A549 treated with GW870086 at 1 μM for 4 hours (cell line): ENCODE results near the gene CCNK. TPM values are rescaled to one million over a fixed set of nuclear protein-coding genes. Genes with fewer than 3 reads are reported as not detected.

Experiments
- total RNA-seq: library from RNA; stranded (reverse); fragments of 200-300 nt; extraction: Qiagen RNA extraction; gene quantifications from 5 replicates; pipeline ENCODE4 v1.2.3, GENCODE V29; 2022; ENCODE audit warnings: low read depth

CCNK gene
- total RNA-seq, result 47.1 to 54.6 TPM (median 50.9 TPM) in 5 replicates

GRCh38 chr14:99480917-99481744 is at the start of gene CCNK:
Gene CCNK (plus strand): TSS chr14:99481409. CDS start chr14:99492678, 11,269 bp downstream.

GRCh38 chr14:99479906-99480869 is 1.0 kb upstream of the CCNK start, which contains the start of gene SETD3:
Gene SETD3 (minus strand): TSS chr14:99480859. CDS start chr14:99465805, 15,054 bp downstream.

Other genes starting within 250 kb of the CCNK start
- 0.29 to 0.42 TPM (median 0.34 TPM) in 5 replicates for gene BCL11B, start 209.2 kb upstream of the CCNK start, total RNA-seq
- 43.3 to 48.9 TPM (median 48.2 TPM) in 5 replicates for gene SETD3, start 550 bp upstream of the CCNK start, total RNA-seq
- 33.8 to 44.2 TPM (median 41.9 TPM) in 5 replicates for gene CCDC85C, start 122.8 kb downstream of the CCNK start, total RNA-seq
- 0.16 to 0.38 TPM (median 0.20 TPM) in 5 replicates for gene HHIPL1, start 163.7 kb downstream of the CCNK start, total RNA-seq
- gene CYP46A1, start 202.9 kb downstream of the CCNK start, total RNA-seq, result 0.07 to 0.42 TPM (median 0.16 TPM) in 5 replicates